ENCODE data around the gene NUTM2D. TPM values are rescaled to one million over a fixed set of nuclear protein-coding genes. Genes with fewer than 3 reads are reported as not detected.
"Not testable (repeated sequence)": the region's sequence is repeated elsewhere in the genome, so short reads cannot be mapped to it uniquely, and the experiment has no call there.

The NUTM2D gene
- total RNA-seq, 1 donor from 2014 or later = 13.5 TPM

GRCh38 chr10:87341546-87342142, 15.9 kb upstream of the NUTM2D start:
- H3K36me3 Mint-ChIP-seq (ENCODE audit: low read depth); H3K27me3 Mint-ChIP-seq (ENCODE audit: low read depth); DNase-seq (ENCODE audit: low read depth, low spot score); H3K27ac Mint-ChIP-seq (ENCODE audit: unreplicated experiment); H3K9me3 Mint-ChIP-seq: not testable (repeated sequence)
- peak overlapping the region; percentile 96 for H3K4me3 Mint-ChIP-seq
- peaks cover 24% of the 10 kb centered on the region for H3K4me1 Mint-ChIP-seq

GRCh38 chr10:87342249-87342710, 15.3 kb upstream of the NUTM2D start:
- not testable (repeated sequence) for H3K27me3 Mint-ChIP-seq (ENCODE audit: low read depth); H3K9me3 Mint-ChIP-seq; H3K36me3 Mint-ChIP-seq (ENCODE audit: low read depth)
- peak overlapping the region; percentile 98 for H3K27ac Mint-ChIP-seq (ENCODE audit: unreplicated experiment)
- H3K4me3 Mint-ChIP-seq = peak overlapping the region; percentile 100
- peak; percentile 76 for DNase-seq (ENCODE audit: low read depth, low spot score)
- H3K4me1 Mint-ChIP-seq = peaks cover 24% of the 10 kb centered on the region

- DNase-seq (ENCODE audit: low read depth, low spot score) = peak; percentile 67
- H3K27me3 Mint-ChIP-seq (ENCODE audit: low read depth); H3K9me3 Mint-ChIP-seq; H3K36me3 Mint-ChIP-seq (ENCODE audit: low read depth): not testable (repeated sequence)
- peak; percentile 54 for TF ChIP-seq CTCF (conservative IDR thresholded peaks at IDR 0.05)
- peaks cover 24% of the 10 kb centered on the region for H3K4me1 Mint-ChIP-seq
- H3K27ac Mint-ChIP-seq (ENCODE audit: unreplicated experiment) = peak overlapping the region; percentile 89
- peak overlapping the region; percentile 100 for H3K4me3 Mint-ChIP-seq
Measured at GRCh38 chr10:87342711-87343258, 14.8 kb upstream of the NUTM2D start.

DNA sequence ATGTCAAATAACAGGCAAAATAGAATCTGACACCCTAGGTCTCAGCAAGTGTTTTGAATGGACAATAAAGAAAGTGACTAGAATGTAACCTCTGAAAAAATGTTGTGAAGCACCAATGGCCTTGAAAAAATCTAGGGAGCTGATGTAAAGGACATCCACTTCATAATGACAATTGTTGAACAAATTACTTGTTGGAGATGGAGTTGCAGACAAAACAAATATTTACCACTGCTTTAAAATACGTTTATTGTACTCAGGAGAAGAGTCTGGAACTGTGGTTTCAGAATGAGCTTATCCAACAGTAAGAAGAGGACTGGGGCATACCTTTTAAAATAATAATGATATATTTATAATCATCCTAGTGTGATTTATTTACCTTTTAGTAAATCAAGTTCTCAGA, 11.8 kb upstream of the NUTM2D start:
- DNase-seq (ENCODE audit: low read depth, low spot score); H3K36me3 Mint-ChIP-seq (ENCODE audit: low read depth); H3K27me3 Mint-ChIP-seq (ENCODE audit: low read depth); H3K9me3 Mint-ChIP-seq; H3K4me3 Mint-ChIP-seq; H3K27ac Mint-ChIP-seq (ENCODE audit: unreplicated experiment): not testable (repeated sequence)
- H3K4me1 Mint-ChIP-seq = peaks cover 13% of the 10 kb centered on the region

GRCh38 chr10:87350161-87350560, 7.4 kb upstream of the NUTM2D start:
- not testable (repeated sequence) for H3K9me3 Mint-ChIP-seq; DNase-seq (ENCODE audit: low read depth, low spot score); H3K4me1 Mint-ChIP-seq; H3K4me3 Mint-ChIP-seq; H3K36me3 Mint-ChIP-seq (ENCODE audit: low read depth); H3K27ac Mint-ChIP-seq (ENCODE audit: unreplicated experiment); H3K27me3 Mint-ChIP-seq (ENCODE audit: low read depth)

DNA sequence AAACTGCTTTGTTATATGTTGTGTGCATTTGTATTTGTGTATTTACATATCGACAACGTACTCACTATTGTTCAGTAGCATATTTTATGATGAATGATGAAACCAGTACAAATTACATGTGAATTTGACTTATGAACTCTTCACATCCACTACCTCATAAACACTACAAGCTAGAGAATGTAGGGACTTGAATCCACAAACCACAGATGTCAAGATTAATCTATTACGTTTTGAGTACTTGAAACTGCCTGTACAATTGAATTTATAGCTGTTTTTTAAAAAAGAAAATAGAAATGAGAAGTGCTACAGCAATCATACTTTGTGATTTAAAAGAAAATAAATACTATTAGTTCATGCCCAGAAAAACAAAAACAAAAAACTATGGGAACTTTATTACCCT, 4.7 kb upstream of the NUTM2D start:
- not testable (repeated sequence) for H3K27me3 Mint-ChIP-seq (ENCODE audit: low read depth); H3K9me3 Mint-ChIP-seq; H3K4me1 Mint-ChIP-seq; DNase-seq (ENCODE audit: low read depth, low spot score); H3K36me3 Mint-ChIP-seq (ENCODE audit: low read depth); H3K4me3 Mint-ChIP-seq; H3K27ac Mint-ChIP-seq (ENCODE audit: unreplicated experiment)

DNA sequence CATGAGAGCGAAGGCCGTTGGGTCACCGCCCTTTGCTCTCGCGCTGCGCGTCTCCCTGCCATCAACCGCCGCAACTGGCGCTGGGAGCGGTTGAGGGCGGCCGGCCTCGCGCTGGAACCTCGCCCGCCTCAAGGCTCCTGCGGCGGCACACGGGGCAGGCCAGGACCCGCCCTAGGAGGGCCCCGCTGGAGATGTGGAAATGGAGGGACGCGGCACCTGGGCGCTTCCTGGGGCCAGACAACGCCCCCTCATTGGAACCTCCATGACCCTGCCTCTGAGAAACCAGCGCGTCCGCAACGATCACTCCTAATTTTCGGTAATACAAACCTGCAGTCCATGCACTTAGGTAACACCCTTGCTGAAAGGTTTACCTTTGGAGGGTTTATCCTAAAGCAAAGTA, 2.4 kb upstream of the NUTM2D start:
- not testable (repeated sequence) for H3K36me3 Mint-ChIP-seq (ENCODE audit: low read depth); H3K27me3 Mint-ChIP-seq (ENCODE audit: low read depth); H3K27ac Mint-ChIP-seq (ENCODE audit: unreplicated experiment); DNase-seq (ENCODE audit: low read depth, low spot score); H3K4me3 Mint-ChIP-seq; H3K4me1 Mint-ChIP-seq; H3K9me3 Mint-ChIP-seq

DNA sequence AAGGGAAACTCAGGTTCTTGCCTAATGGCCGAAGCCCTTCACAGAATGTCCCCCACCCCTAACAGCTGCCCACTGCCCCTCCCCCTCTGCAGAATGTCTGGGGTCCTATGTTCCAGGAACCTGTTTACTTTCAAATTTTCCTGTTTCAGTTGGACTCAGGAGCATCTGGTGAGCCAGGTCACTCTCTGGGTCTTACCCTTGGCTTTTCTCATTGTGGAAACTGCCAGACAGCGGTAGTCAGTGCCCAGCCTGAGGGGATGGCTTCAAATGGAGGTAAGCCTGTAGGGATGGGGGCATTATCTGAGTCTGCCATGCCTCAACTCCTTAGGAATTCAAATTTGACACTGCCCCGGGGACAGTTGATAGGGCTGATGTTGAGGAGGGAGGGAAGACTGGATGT, 615 bp downstream of the NUTM2D start:
- not testable (repeated sequence) for H3K9me3 Mint-ChIP-seq; H3K27ac Mint-ChIP-seq (ENCODE audit: unreplicated experiment); DNase-seq (ENCODE audit: low read depth, low spot score); H3K36me3 Mint-ChIP-seq (ENCODE audit: low read depth); H3K4me3 Mint-ChIP-seq; H3K4me1 Mint-ChIP-seq; H3K27me3 Mint-ChIP-seq (ENCODE audit: low read depth)

- H3K27me3 Mint-ChIP-seq (ENCODE audit: low read depth); H3K27ac Mint-ChIP-seq (ENCODE audit: unreplicated experiment); DNase-seq (ENCODE audit: low read depth, low spot score); H3K4me1 Mint-ChIP-seq; H3K9me3 Mint-ChIP-seq; H3K36me3 Mint-ChIP-seq (ENCODE audit: low read depth); H3K4me3 Mint-ChIP-seq: not testable (repeated sequence)
Measured at GRCh38 chr10:87369514-87370112, 12.1 kb downstream of the NUTM2D start.

DNA sequence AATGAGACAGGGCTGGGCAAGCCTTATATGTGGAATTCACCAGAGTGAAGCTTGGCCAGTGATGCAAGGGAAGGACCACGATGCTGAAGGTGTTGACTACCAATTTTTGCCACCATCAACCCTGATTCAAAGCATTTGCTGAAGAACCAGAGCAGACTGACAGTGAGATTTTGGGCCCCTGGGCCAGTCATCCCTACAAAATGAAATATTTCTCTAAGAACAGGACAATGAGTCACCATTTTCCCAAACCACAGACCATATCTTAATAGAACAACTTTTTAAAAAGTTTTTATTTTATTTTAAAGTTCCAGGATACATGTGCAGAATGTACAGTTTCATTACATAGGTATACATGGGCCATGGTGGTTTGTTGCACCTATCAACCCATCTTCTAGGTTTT, 16.5 kb downstream of the NUTM2D start:
- H3K4me1 Mint-ChIP-seq; H3K4me3 Mint-ChIP-seq; H3K9me3 Mint-ChIP-seq; H3K27me3 Mint-ChIP-seq (ENCODE audit: low read depth); H3K36me3 Mint-ChIP-seq (ENCODE audit: low read depth); DNase-seq (ENCODE audit: low read depth, low spot score); H3K27ac Mint-ChIP-seq (ENCODE audit: unreplicated experiment): not testable (repeated sequence)

DNA sequence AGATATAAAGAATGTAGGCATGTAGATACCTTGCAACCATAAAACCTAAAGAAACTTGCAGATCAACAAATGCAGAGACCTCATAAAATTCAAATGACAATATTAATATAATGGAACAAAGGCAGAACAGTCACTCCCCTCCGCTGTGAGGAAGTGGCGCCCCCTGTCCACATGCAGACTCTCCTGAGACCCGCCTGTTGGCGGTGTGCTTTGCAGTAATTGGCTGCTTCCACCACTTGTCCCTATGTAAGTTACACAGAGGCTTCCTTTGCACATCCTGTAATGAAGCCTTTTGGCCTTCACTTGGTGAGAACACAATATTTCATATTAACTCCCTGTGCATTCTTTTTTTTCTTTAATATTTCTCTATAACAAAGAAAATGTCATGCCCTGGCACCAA, 21.6 kb downstream of the NUTM2D start:
- H3K4me1 Mint-ChIP-seq; H3K27ac Mint-ChIP-seq (ENCODE audit: unreplicated experiment); H3K9me3 Mint-ChIP-seq; DNase-seq (ENCODE audit: low read depth, low spot score); H3K27me3 Mint-ChIP-seq (ENCODE audit: low read depth); H3K36me3 Mint-ChIP-seq (ENCODE audit: low read depth); H3K4me3 Mint-ChIP-seq: not testable (repeated sequence)

DNA sequence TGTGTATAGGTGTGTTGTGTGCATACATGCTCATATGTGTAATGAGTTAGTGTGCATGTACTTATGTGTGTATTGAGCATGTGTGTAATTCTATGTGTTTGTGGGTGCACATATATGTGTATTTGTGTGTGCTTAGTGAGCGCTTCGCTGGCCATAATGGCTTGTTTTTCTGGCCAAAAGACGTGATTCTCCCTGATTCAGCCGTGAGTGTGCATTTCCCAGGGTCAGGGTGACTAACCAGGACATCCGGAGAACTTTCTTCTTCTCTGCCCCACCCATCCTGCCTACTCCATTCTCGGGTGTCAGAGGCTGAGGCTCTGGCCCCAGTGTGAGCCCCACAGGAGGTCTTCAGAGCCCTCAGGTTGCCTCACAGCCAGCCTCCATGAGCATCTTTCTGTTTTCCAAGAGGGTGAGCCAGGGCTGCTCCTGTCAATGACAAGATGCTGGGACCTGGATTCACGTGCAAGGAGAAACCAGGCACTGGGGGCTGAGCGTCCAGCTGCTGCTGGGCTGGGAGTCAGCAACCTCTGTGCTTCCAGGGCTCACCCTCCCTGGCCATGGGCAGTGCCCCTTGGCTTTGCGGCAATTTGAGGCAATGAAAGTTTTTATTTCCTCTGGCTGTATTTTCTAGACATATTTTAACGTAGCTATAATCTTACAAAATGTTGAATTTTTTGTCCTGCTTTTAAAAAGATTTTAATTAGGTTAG, 25.8 kb downstream of the NUTM2D start:
- not testable (repeated sequence) for DNase-seq (ENCODE audit: low read depth, low spot score); H3K9me3 Mint-ChIP-seq; H3K27me3 Mint-ChIP-seq (ENCODE audit: low read depth); H3K4me3 Mint-ChIP-seq; H3K36me3 Mint-ChIP-seq (ENCODE audit: low read depth); H3K4me1 Mint-ChIP-seq; H3K27ac Mint-ChIP-seq (ENCODE audit: unreplicated experiment)

All from neural crest cell (in vitro differentiated cells).